GM13977 (cell line): ENCODE measurements around the gene RIGI.

Source experiments
- DNase-seq: peaks from one replicate; pipeline ENCODE4 v3.0.0; 2012; ENCODE audit warnings: low spot score
- in situ Hi-C: fragments of 300-500 bp; cut with MboI; formaldehyde crosslinking; loops from one replicate; pipeline ENCODE4 v1.12.0; 2022; ENCODE audit warnings: low sequenced_read_pairs, low pct_unique_long_range_greater_than_20kb, mixed read lengths, inconsistent platforms; ENCODE audit not compliant: unreplicated experiment
- TF ChIP-seq, protein P1 (sequence below): IDR thresholded peaks from 2 replicates; pipeline ENCODE4 v1.5.1; 2012; ENCODE audit warnings: mild to moderate bottlenecking, control low read depth; ENCODE audit not compliant: insufficient read depth; ENCODE audit errors: extremely low read depth, missing control alignments

RIGI gene

DNA sequence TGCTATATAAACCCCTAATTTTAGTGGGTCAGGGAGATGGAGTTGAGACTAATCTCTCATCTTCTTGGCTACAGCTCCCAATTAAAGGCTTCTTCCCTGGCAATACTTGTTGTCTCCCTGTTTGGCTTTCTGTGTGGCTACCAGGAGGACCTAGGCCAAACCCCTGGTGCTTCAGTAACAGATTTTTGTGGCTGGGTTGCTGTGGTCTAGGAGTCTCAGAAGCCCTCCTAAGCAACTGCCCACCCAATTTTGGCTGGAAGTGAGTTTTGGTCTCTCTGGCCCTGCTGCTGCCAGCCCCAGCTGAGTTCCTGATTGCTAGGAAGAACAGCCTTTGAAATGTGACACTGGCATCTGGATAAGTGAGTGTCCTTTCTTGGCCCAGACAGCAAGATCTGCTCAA, 9.8 kb downstream of the RIGI start:
- TF ChIP-seq, protein P1, sequence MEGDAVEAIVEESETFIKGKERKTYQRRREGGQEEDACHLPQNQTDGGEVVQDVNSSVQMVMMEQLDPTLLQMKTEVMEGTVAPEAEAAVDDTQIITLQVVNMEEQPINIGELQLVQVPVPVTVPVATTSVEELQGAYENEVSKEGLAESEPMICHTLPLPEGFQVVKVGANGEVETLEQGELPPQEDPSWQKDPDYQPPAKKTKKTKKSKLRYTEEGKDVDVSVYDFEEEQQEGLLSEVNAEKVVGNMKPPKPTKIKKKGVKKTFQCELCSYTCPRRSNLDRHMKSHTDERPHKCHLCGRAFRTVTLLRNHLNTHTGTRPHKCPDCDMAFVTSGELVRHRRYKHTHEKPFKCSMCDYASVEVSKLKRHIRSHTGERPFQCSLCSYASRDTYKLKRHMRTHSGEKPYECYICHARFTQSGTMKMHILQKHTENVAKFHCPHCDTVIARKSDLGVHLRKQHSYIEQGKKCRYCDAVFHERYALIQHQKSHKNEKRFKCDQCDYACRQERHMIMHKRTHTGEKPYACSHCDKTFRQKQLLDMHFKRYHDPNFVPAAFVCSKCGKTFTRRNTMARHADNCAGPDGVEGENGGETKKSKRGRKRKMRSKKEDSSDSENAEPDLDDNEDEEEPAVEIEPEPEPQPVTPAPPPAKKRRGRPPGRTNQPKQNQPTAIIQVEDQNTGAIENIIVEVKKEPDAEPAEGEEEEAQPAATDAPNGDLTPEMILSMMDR = no peak
- no peak for DNase-seq

DNA sequence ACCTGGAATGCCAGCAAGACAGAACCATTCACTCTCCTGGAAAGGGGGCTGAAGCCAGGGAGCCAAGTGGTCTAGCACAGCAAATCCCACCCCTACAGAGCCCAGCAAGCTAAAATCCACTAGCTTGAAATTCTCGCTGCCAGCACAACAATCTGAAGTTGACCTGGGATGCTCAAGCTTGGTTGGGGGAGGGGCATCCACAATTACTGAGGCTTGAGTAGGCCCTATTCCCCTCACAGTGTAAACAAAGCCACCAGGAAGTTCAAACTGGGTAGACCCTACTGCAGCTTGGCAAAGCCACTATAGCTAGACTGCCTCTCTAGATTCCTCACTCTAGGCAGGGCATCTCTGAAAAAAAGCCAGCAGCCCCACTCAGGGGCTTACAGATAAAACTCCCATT, 17.3 kb downstream of the RIGI start:
- DNase-seq = no peak

More for the DNA sequence above, 9.8 kb downstream of the RIGI start:
- in situ Hi-C loops = no loop called here

DNA sequence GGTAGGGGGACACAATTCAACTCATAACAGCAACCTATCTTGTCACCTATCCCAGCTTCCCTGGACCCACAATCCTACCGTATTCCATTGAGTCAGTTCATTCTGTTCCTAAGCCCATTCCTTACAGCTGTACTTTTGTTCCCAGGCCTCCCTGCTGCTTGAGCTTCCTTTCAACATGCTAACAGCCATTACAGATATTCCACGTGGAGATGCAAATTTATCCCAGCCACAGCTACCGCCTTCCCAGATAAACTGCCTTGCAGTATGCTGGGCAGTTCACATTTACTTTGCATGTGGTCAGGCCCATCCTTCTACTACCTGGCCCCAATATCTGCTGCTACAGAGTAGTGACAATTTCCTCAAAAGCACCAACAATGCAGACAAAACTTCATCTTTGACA, 23.0 kb downstream of the RIGI start:
- TF ChIP-seq, protein P1 = no peak
- in situ Hi-C loops = no loop called here
- no peak for DNase-seq

More for the DNA sequence above, 17.3 kb downstream of the RIGI start:
- in situ Hi-C loops = no loop called here
- TF ChIP-seq, protein P1 = no peak

DNA sequence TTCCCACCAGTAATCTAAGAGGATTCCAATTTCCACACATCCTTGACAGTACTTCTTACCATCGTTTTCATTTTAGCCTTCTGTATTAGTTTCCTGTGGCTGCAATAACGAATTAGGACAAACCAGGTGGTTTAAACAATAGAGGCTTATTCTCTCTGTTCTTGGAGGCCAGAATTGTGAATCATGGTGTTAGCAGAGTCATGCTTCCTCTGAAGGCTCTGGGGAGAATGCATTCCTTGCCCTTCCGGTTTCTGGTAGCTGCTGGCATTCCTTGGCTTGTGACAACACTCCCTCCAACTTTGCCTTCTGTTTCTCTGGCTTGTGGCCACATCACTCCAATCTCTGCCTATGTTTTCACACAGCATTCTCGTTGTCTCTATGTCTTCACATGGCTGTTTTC, 23.5 kb downstream of the RIGI start:
- TF ChIP-seq, protein P1 = no peak
- no peak for DNase-seq
- in situ Hi-C loops = no loop called here

DNA sequence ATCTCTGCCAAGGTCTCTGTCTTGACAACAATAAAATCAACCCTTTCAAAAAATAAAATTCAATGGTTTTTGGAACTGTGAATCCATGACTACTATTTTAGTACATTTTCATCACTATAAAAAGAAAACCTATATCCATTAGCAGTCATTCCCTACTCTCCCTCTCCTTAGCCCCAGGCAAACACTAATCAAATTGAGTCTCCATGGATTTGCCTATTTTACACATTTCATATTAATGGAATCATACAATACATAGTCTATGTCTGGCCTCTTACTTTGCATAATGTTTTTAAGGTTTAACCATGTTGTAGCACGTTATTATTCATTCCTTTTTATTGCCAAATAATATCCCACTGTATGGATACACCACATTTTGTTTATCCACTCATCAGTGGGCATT, 24.1 kb downstream of the RIGI start:
- no peak for DNase-seq
- in situ Hi-C loops = no loop called here

DNA sequence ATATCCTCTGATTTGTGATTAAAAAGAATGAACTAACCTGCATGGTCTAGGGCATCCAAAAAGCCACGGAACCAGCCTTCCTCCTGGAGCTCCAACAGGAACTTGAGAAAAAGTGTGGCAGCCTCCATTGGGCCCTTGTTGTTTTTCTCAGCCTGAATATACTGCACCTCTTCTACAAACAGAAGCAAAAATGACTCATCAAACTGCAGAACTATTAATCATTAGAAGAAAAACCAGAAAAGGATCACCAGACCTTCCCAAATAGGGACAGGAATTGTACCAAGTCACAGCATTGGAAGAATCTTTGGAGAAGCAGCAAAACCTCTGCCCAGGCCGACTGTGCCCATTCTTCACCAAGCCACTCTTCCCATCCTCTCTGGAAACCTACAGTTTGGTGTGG, 25.2 kb downstream of the RIGI start:
- no peak for DNase-seq
- TF ChIP-seq, protein P1 = no peak
- in situ Hi-C loops = no loop called here

More for the DNA sequence above, 24.1 kb downstream of the RIGI start:
- TF ChIP-seq, protein P1 = no peak

DNA sequence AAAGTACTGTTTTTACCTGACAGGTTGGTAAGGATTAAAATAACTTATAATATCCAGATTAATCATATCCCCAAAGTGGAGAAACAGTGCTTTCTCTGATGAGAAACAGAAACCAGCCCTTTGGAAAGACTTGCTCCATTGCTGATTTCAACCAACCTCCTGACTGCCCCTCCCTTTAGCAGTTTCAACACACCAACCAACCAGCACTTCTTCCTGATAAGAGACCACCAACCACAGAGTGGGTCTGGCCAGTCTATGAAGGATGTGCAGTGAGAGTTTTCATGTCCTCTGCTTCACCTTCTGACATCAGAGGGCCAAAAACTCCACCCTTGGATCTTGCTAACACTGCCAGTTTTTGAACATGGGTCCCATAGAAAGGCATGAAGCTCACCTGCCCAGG, 28.1 kb downstream of the RIGI start:
- in situ Hi-C loops = no loop called here
- TF ChIP-seq, protein P1 = no peak
- DNase-seq = no peak
